HepG2 (cell line): Measurements from ENCODE around the gene MRPS35. TPM values are rescaled to one million over a fixed set of nuclear protein-coding genes. Genes with fewer than 3 reads are reported as not detected.

Experiments used
- CHCHD3 ChIP-seq: sonication (generic); formaldehyde crosslinking; IDR thresholded peaks from 2 replicates; pipeline ENCODE4 v1.8.0; 2022; ENCODE audit warnings: mild to moderate bottlenecking, missing genetic modification reagents, moderate library complexity
- ETV5 ChIP-seq: IDR thresholded peaks from 2 replicates; pipeline ENCODE4 v1.6.1; 2018; ENCODE audit warnings: missing biosample characterization, missing genetic modification reagents, inconsistent platforms, borderline replicate concordance
- ISX ChIP-seq: sonication (generic); formaldehyde crosslinking; conservative IDR thresholded peaks from 2 replicates; pipeline ENCODE4 v1.5.0; 2020; ENCODE audit warnings: missing genetic modification reagents
- MBNL3 ChIP-seq: fragments of 250-450 bp; sonication (Bioruptor Pico); conservative IDR thresholded peaks from 2 replicates; pipeline ENCODE4 v1.8.0; 2022; ENCODE audit warnings: mild to moderate bottlenecking, inconsistent platforms
- MXI1 ChIP-seq: IDR thresholded peaks from 3 replicates; pipeline ENCODE4 v1.6.1; 2012; ENCODE audit warnings: low read depth, low read length, inconsistent platforms, borderline replicate concordance
- TOPORS ChIP-seq: sonication (generic); formaldehyde crosslinking; IDR thresholded peaks from 2 replicates; pipeline ENCODE4 v1.8.0; 2023; ENCODE audit warnings: mild to moderate bottlenecking, missing genetic modification reagents
- ZNF720 ChIP-seq: sonication (generic); formaldehyde crosslinking; IDR thresholded peaks from 2 replicates; pipeline ENCODE4 v1.4.0; 2020; ENCODE audit warnings: missing genetic modification reagents
- polyA plus RNA-seq, 8 experiments: library from polyadenylated mRNA; depleted of rRNA in 3 of 8; stranded (reverse) in 7 of 8; unstranded in 1 of 8; fragments of >200 nt; fragmentation: Illumina TruSeq in 4 of 8; extraction: Trizol in 4 of 8; gene quantifications; 2 replicates each; pipeline versions ENCODE4 v1.2.1 to v1.2.3, GENCODE V29; 2011 to 2016; ENCODE audit warnings: low read depth in 4 of 8, missing spikeins in 1 of 8, mixed read lengths in 1 of 8; ENCODE audit not compliant: insufficient read depth in 1 of 8
- total RNA-seq, 5 experiments: library from RNA; depleted of rRNA; stranded (reverse); fragments of >200 nt; fragmentation: Illumina TruSeq; extraction: Trizol; gene quantifications; 2 replicates each; pipeline ENCODE4 v1.2.3, GENCODE V29; 2016; ENCODE audit warnings: low read depth in 1 of 5
- TF ChIP-seq, protein P1 (sequence below): sonication (generic); formaldehyde crosslinking; IDR thresholded peaks from 2 replicates; pipeline ENCODE4 v1.4.0; 2020; ENCODE audit warnings: mild to moderate bottlenecking, low read depth, missing genetic modification reagents
- TF ChIP-seq, protein P2 (sequence below): sonication (generic); formaldehyde crosslinking; IDR thresholded peaks from 2 replicates; pipeline ENCODE4 v1.4.0; 2020; ENCODE audit warnings: mild to moderate bottlenecking, missing genetic modification reagents
- TF ChIP-seq, protein P3 (sequence below), 2 experiments: sonication (generic) in 1 of 2; formaldehyde crosslinking in 1 of 2; IDR thresholded peaks; 2 replicates each; pipeline versions ENCODE4 v1.4.0 to v1.6.1; 2016 to 2020; ENCODE audit warnings: borderline replicate concordance in 1 of 2, low read depth in 1 of 2, mild to moderate bottlenecking in 1 of 2, missing genetic modification reagents in 1 of 2
- TF ChIP-seq, protein P4 (sequence below): sonication (generic); formaldehyde crosslinking; IDR thresholded peaks from 2 replicates; pipeline ENCODE4 v1.5.1; 2020; ENCODE audit warnings: mild to moderate bottlenecking, missing genetic modification reagents, borderline replicate concordance
- TF ChIP-seq, protein P5 (sequence below): sonication (generic); formaldehyde crosslinking; IDR thresholded peaks from 2 replicates; pipeline ENCODE4 v1.5.0; 2020; ENCODE audit warnings: mild to moderate bottlenecking, missing genetic modification reagents, borderline replicate concordance

MRPS35 gene
- total and polyA plus RNA-seq, 2 of the 13 experiments (the other 11 are each of a cell fraction or from before 2014, with no cell fraction given): 63.4 to 104 TPM

DNA sequence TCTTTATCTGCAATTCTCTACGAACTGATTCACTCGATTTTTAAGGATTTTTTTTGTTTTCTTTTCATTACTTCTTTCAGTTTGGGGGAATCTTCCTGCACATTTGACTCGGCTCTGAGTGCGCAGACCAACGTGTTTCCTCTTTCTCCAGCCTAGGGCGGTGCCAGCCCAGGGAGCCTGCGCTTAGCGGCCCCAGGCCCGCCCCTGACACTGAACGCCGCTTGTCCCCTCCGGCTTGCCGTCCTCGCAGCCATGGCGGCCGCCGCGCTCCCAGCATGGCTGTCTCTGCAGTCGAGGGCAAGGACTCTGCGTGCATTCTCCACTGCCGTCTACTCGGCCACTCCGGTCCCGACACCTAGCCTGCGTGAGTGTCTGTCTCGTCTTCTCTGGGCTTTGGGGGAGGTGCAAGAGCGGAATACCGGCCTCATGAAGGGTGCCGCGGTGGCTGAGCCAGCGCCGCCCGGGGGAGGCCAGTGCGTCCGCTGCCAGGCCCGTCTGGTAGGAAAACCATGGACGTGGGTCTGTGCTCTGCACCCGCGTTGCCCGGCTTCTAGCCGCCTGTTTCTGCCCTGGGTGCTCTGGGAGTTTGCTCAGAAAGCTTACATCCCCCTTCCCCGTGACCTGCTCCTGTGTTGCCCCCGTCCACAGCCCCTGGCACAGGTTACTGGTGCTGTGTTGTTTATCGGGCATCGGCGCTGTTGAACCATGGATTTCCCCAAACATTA, at the start of gene MRPS35 (continued):
- TF ChIP-seq CHCHD3 (CRISPR knock-in tag) (0 out of 2 replicates have a peak, but pooled peaks have one; percentile 70), MXI1 (peak; percentile 89), ETV5 (CRISPR knock-in tag) (peak; percentile 53), TOPORS (CRISPR knock-in tag) (peak; percentile 96), MBNL3 (CRISPR knock-in tag) (no peak), ISX (CRISPR knock-in tag) (peak; percentile 66; the same call in 1 of the 2 replicates), ZNF720 (CRISPR knock-in tag) (no peak)
- TF ChIP-seq, protein P1, sequence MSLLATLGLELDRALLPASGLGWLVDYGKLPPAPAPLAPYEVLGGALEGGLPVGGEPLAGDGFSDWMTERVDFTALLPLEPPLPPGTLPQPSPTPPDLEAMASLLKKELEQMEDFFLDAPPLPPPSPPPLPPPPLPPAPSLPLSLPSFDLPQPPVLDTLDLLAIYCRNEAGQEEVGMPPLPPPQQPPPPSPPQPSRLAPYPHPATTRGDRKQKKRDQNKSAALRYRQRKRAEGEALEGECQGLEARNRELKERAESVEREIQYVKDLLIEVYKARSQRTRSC: peak; percentile 77; the same call in 1 of the 2 replicates
- TF ChIP-seq, protein P2, sequence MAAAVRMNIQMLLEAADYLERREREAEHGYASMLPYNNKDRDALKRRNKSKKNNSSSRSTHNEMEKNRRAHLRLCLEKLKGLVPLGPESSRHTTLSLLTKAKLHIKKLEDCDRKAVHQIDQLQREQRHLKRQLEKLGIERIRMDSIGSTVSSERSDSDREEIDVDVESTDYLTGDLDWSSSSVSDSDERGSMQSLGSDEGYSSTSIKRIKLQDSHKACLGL: peak; percentile 99
- TF ChIP-seq, protein P3, sequence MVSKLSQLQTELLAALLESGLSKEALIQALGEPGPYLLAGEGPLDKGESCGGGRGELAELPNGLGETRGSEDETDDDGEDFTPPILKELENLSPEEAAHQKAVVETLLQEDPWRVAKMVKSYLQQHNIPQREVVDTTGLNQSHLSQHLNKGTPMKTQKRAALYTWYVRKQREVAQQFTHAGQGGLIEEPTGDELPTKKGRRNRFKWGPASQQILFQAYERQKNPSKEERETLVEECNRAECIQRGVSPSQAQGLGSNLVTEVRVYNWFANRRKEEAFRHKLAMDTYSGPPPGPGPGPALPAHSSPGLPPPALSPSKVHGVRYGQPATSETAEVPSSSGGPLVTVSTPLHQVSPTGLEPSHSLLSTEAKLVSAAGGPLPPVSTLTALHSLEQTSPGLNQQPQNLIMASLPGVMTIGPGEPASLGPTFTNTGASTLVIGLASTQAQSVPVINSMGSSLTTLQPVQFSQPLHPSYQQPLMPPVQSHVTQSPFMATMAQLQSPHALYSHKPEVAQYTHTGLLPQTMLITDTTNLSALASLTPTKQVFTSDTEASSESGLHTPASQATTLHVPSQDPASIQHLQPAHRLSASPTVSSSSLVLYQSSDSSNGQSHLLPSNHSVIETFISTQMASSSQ (IDR thresholded peaks at IDR 0.05; ENCODE audit: low read depth): no peak
- TF ChIP-seq, protein P3 (CRISPR knock-in tag; IDR thresholded peaks at IDR 0.05; ENCODE audit: borderline replicate concordance): peak; percentile 84
- TF ChIP-seq, protein P4, sequence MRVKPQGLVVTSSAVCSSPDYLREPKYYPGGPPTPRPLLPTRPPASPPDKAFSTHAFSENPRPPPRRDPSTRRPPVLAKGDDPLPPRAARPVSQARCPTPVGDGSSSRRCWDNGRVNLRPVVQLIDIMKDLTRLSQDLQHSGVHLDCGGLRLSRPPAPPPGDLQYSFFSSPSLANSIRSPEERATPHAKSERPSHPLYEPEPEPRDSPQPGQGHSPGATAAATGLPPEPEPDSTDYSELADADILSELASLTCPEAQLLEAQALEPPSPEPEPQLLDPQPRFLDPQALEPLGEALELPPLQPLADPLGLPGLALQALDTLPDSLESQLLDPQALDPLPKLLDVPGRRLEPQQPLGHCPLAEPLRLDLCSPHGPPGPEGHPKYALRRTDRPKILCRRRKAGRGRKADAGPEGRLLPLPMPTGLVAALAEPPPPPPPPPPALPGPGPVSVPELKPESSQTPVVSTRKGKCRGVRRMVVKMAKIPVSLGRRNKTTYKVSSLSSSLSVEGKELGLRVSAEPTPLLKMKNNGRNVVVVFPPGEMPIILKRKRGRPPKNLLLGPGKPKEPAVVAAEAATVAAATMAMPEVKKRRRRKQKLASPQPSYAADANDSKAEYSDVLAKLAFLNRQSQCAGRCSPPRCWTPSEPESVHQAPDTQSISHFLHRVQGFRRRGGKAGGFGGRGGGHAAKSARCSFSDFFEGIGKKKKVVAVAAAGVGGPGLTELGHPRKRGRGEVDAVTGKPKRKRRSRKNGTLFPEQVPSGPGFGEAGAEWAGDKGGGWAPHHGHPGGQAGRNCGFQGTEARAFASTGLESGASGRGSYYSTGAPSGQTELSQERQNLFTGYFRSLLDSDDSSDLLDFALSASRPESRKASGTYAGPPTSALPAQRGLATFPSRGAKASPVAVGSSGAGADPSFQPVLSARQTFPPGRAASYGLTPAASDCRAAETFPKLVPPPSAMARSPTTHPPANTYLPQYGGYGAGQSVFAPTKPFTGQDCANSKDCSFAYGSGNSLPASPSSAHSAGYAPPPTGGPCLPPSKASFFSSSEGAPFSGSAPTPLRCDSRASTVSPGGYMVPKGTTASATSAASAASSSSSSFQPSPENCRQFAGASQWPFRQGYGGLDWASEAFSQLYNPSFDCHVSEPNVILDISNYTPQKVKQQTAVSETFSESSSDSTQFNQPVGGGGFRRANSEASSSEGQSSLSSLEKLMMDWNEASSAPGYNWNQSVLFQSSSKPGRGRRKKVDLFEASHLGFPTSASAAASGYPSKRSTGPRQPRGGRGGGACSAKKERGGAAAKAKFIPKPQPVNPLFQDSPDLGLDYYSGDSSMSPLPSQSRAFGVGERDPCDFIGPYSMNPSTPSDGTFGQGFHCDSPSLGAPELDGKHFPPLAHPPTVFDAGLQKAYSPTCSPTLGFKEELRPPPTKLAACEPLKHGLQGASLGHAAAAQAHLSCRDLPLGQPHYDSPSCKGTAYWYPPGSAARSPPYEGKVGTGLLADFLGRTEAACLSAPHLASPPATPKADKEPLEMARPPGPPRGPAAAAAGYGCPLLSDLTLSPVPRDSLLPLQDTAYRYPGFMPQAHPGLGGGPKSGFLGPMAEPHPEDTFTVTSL (CRISPR knock-in tag): peak; percentile 83
- TF ChIP-seq, protein P5, sequence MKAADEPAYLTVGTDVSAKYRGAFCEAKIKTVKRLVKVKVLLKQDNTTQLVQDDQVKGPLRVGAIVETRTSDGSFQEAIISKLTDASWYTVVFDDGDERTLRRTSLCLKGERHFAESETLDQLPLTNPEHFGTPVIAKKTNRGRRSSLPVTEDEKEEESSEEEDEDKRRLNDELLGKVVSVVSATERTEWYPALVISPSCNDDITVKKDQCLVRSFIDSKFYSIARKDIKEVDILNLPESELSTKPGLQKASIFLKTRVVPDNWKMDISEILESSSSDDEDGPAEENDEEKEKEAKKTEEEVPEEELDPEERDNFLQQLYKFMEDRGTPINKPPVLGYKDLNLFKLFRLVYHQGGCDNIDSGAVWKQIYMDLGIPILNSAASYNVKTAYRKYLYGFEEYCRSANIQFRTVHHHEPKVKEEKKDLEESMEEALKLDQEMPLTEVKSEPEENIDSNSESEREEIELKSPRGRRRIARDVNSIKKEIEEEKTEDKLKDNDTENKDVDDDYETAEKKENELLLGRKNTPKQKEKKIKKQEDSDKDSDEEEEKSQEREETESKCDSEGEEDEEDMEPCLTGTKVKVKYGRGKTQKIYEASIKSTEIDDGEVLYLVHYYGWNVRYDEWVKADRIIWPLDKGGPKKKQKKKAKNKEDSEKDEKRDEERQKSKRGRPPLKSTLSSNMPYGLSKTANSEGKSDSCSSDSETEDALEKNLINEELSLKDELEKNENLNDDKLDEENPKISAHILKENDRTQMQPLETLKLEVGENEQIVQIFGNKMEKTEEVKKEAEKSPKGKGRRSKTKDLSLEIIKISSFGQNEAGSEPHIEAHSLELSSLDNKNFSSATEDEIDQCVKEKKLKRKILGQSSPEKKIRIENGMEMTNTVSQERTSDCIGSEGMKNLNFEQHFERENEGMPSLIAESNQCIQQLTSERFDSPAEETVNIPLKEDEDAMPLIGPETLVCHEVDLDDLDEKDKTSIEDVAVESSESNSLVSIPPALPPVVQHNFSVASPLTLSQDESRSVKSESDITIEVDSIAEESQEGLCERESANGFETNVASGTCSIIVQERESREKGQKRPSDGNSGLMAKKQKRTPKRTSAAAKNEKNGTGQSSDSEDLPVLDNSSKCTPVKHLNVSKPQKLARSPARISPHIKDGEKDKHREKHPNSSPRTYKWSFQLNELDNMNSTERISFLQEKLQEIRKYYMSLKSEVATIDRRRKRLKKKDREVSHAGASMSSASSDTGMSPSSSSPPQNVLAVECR (CRISPR knock-in tag): peak; percentile 96
